GM18858 (cell line): ENCODE results near the gene TSR1.

ENCODE experiments used
- ATAC-seq: cut with Tn5 transposase; IDR thresholded peaks from one replicate; pipeline ENCODE4 v1.9.1; 2021; ENCODE audit not compliant: unreplicated experiment

Gene TSR1

GRCh38 chr17:2369551-2370210 is 33.4 kb upstream of the TSR1 start:
- no peak for ATAC-seq

- no peak for ATAC-seq
Measured at GRCh38 chr17:2369039-2369438, 32.8 kb upstream of the TSR1 start.

- ATAC-seq, result no peak
Measured at GRCh38 chr17:2368359-2368758, 32.1 kb upstream of the TSR1 start.

- ATAC-seq, result no peak
Measured at GRCh38 chr17:2366747-2367494, 30.7 kb upstream of the TSR1 start.

GRCh38 chr17:2365132-2365531 is 28.9 kb upstream of the TSR1 start:
- ATAC-seq, result no peak

GRCh38 chr17:2364763-2365116 is 28.5 kb upstream of the TSR1 start:
- ATAC-seq, result no peak

DNA sequence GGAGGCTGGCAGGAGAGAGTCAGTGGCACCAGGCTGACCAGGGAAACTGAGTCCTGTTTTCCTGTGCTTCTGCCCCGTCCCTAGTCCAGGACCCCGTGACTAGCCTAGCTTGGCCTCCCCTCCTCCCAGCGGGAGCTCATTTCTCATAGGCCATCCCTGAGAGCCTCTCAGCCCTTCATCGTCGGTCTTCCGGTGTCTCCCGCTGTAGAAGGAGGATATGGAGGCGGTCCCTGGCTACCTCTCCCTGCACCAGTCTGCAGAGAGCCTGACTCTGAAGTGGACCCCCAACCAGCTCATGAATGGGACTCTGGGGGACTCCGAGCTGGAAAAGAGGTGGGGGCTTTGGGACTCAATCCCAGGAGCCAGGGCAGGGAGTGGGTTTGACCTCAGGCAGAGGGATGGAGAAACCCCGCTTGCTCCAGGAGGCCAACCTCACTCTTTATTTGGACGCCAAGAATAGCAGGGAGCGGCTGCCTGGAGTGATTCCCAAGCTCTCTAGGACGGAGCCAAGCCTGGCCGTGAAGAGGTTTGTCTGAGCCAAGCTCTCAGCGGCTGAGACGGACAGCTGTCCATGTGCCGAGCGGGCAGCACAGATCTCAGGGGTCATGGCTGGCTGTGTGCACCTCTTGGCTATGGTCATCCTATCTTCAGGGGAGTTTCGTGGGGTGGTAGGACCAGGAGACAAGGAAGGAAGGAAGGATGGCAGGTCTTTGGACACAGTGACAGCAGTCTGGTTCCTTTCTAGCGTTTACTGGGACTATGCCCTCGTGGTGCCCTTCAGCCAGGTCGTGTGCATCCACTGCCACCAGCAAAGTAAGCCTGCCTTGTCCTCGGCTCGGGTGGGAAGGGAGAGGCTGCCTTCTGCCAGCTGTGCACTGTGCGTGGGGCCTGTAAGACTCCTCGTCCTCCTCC is 27.9 kb upstream of the TSR1 start:
- no peak for ATAC-seq

GRCh38 chr17:2363318-2363717 is 27.1 kb upstream of the TSR1 start:
- no peak for ATAC-seq

- no peak for ATAC-seq
Measured at GRCh38 chr17:2362881-2363280, 26.6 kb upstream of the TSR1 start.

GRCh38 chr17:2362416-2362815 is 26.2 kb upstream of the TSR1 start:
- no peak for ATAC-seq

DNA sequence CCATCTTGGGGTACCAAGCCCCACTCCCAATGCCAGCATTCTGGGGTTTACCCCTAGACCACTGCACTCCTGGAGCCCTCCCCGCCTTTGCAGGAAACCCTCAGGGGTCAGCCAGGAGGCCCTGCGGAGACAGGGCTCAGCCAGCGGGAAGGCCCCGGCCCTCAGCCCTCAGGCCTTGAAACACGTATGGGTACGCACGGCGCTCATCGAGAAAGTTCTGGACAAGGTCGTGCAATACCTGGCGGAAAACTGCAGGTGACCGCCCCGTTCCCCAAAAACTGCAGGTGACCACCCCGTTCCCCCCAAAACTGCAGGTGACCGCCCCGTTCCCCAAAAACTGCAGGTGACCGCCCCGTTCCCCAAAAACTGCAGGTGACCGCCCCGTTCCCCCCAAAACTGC is 25.8 kb upstream of the TSR1 start:
- ATAC-seq, result no peak

- no peak for ATAC-seq
Measured at GRCh38 chr17:2361010-2361760, 24.9 kb upstream of the TSR1 start.

GRCh38 chr17:2357931-2358434 is 21.7 kb upstream of the TSR1 start:
- no peak for ATAC-seq

GRCh38 chr17:2357237-2357636 is 21.0 kb upstream of the TSR1 start:
- no peak for ATAC-seq

DNA sequence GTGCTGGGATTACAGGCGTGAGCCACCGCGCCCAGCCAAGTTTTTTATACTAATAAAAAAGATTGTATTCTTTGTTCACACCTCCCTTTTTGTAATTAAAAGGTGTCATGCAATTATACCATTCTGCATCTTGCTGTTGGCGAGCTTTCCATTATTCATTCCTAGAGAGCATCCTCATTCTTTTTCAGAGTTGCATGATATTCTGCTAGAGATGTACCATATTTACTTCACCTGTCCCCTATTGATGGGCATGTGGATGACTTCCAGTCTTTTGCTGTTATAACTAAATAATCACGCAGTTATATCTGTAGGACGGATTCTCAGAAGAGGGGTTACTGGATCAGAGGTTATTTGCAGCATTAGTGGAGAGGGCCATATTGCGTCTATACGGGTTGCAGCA is 18.1 kb upstream of the TSR1 start:
- no peak for ATAC-seq

GRCh38 chr17:2351269-2351668 is 15.0 kb upstream of the TSR1 start:
- ATAC-seq, result no peak

- no peak for ATAC-seq
Measured at GRCh38 chr17:2347805-2348685, 11.8 kb upstream of the TSR1 start.

- ATAC-seq, result no peak
Measured at GRCh38 chr17:2346475-2346874, 10.2 kb upstream of the TSR1 start.

DNA sequence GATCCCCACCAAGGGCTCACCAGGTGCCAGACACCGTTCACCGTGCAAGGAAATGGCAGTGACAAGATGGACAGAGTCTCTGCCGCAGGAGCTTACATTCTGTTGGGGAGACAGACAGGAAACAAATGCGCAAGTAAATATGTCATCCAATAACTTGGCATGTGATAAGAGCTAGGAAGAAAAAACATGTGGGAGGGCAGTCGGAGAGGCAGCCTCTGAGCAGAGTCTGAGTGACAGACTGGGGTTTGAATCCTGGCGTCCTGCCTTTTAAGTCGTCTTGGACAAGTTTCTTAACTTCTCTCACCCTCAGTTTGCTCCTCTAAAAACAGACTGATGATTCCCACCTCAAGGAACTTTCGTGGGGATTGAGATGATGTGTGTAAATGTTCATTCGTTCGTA is 8.3 kb upstream of the TSR1 start:
- no peak for ATAC-seq

GRCh38 chr17:2343421-2343820 is 7.2 kb upstream of the TSR1 start:
- no peak for ATAC-seq
